SK-N-SH (cell line): ENCODE measurements around the gene MTUS2. TPM values are rescaled to one million over a fixed set of nuclear protein-coding genes. Genes with fewer than 3 reads are reported as not detected.

ENCODE experiments used
- CTCF ChIA-PET: fragments of 300-600, 350-600 bp; formaldehyde crosslinking; extraction: SDS; loops from one replicate; lab custom pipeline; 2021; lab: Yijun Ruan, JAX
- POLR2A ChIA-PET: fragments of 350-600 bp; sonication (Branson Sonifier 250); formaldehyde crosslinking; extraction: SDS; loops from one replicate; lab custom pipeline; 2020; ENCODE audit warnings: antibody characterized with exemption, inconsistent platforms; lab: Yijun Ruan, JAX
- DNase-seq: peaks from one replicate; pipeline ENCODE4 v3.0.0; 2012
- H2AFZ ChIP-seq: fragments of 200-600 bp; sonication (generic); 2 replicates; pipeline ENCODE4 v1.8.1; 2016; ENCODE audit warnings: antibody characterized with exemption, mild to moderate bottlenecking, low read depth
- H3F3A ChIP-seq: fragments of 200-600 bp; sonication (generic); replicated peaks from 2 replicates; pipeline ENCODE3; 2016; ENCODE audit warnings: antibody characterized with exemption, mild to moderate bottlenecking; ENCODE audit not compliant: insufficient read depth
- H3K27ac ChIP-seq, 2 experiments: fragments of 200-500 bp in 1 of 2; fragments of 200-600 bp in 1 of 2; sonication (Bioruptor generic) in 1 of 2; sonication (generic), shearing (Covaris generic) in 1 of 2; 2 replicates each; pipeline versions ENCODE4 v1.5.1 to v1.6.1; 2014 to 2016; ENCODE audit warnings: low read depth in 2 of 2, inconsistent platforms in 1 of 2, low read length in 1 of 2, mild to moderate bottlenecking in 1 of 2, mixed read lengths in 1 of 2
- H3K27me3 ChIP-seq: fragments of 200-600 bp; sonication (generic), shearing (Covaris generic); 2 replicates; pipeline ENCODE4 v1.6.1; 2016; ENCODE audit warnings: mixed run types; ENCODE audit not compliant: insufficient read depth
- H3K36me3 ChIP-seq, 2 experiments: fragments of 200-500 bp in 1 of 2; fragments of 200-600 bp in 1 of 2; sonication (Bioruptor generic) in 1 of 2; sonication (generic) in 1 of 2; replicated peaks in 1 of 2; 2 replicates each; pipeline versions ENCODE3 to v1.5.1; 2014 to 2016; ENCODE audit warnings: low read length in 1 of 2, mild to moderate bottlenecking in 1 of 2; ENCODE audit not compliant: insufficient read depth in 2 of 2, control insufficient read depth in 1 of 2
- H3K4me1 ChIP-seq, 2 experiments: fragments of 200-500 bp in 1 of 2; fragments of 200-600 bp in 1 of 2; sonication (Bioruptor generic) in 1 of 2; sonication (generic), shearing (Covaris generic) in 1 of 2; 2 replicates each; pipeline versions ENCODE4 v1.5.1 to v1.6.1; 2014 to 2016; ENCODE audit warnings: low read depth in 1 of 2, low read length in 1 of 2, mixed run types in 1 of 2; ENCODE audit not compliant: insufficient read depth in 2 of 2, control insufficient read depth in 1 of 2
- H3K4me2 ChIP-seq: fragments of 200-600 bp; sonication (generic), shearing (Covaris generic); 2 replicates; pipeline ENCODE4 v1.6.1; 2017; ENCODE audit warnings: mixed run types
- H3K4me3 ChIP-seq, 2 experiments: fragments of 200-500 bp in 1 of 2; fragments of 200-600 bp in 1 of 2; sonication (Bioruptor generic) in 1 of 2; sonication (generic), shearing (Covaris generic) in 1 of 2; 2 replicates each; pipeline versions ENCODE4 v1.5.1 to v1.8.1; 2014 to 2016; ENCODE audit warnings: low read depth in 2 of 2, inconsistent platforms in 1 of 2, low read length in 1 of 2, mild to moderate bottlenecking in 1 of 2, mixed read lengths in 1 of 2, moderate library complexity in 1 of 2
- H3K79me2 ChIP-seq: fragments of 200-600 bp; sonication (generic); 2 replicates; pipeline ENCODE4 v1.8.1; 2017; ENCODE audit warnings: mild to moderate bottlenecking; ENCODE audit not compliant: insufficient read depth
- H3K9ac ChIP-seq: fragments of 200-600 bp; sonication (generic); 2 replicates; pipeline ENCODE4 v1.6.1; 2017; ENCODE audit warnings: mixed run types
- H3K9me2 ChIP-seq: fragments of 200-600 bp; sonication (generic); 2 replicates; pipeline ENCODE4 v1.6.1; 2017; ENCODE audit warnings: mixed run types
- H3K9me3 ChIP-seq: fragments of 200-600 bp; sonication (generic); 2 replicates; pipeline ENCODE4 v1.6.1; 2017; ENCODE audit warnings: mixed run types, mild to moderate bottlenecking, moderate library complexity
- H4K20me1 ChIP-seq: fragments of 200-600 bp; sonication (generic); 2 replicates; pipeline ENCODE4 v1.6.1; 2017; ENCODE audit warnings: mild to moderate bottlenecking, mixed run types; ENCODE audit not compliant: insufficient read depth
- CTCF ChIP-seq: fragments of 200-600 bp; sonication (generic); IDR thresholded peaks from 2 replicates; pipeline ENCODE4 v1.6.1; 2017; ENCODE audit warnings: antibody characterized with exemption, mild to moderate bottlenecking, moderate library complexity
- FOSL2 ChIP-seq: IDR thresholded peaks from 2 replicates; pipeline ENCODE4 v1.4.0; 2012; ENCODE audit warnings: low read depth, mild to moderate bottlenecking, moderate library complexity, borderline replicate concordance
- FOXJ3 ChIP-seq: sonication (generic); formaldehyde crosslinking; IDR thresholded peaks from 2 replicates; pipeline ENCODE4 v1.5.1; 2020; ENCODE audit warnings: mild to moderate bottlenecking, missing genetic modification reagents
- GABPA ChIP-seq: IDR thresholded peaks from 2 replicates; pipeline ENCODE4 v1.4.0; 2012; ENCODE audit warnings: low read depth, mild to moderate bottlenecking
- MEF2A ChIP-seq: IDR thresholded peaks from 2 replicates; pipeline ENCODE4 v1.4.0; 2012; ENCODE audit warnings: low read depth, borderline replicate concordance
- NRF1 ChIP-seq: IDR thresholded peaks from 2 replicates; pipeline ENCODE4 v1.6.1; 2012; ENCODE audit warnings: low read depth, mild to moderate bottlenecking, low read length
- POLR2AphosphoS5 ChIP-seq: IDR thresholded peaks from 2 replicates; pipeline ENCODE4 v1.6.1; 2012; ENCODE audit warnings: low read depth, low read length
- RXRA ChIP-seq: IDR thresholded peaks from 2 replicates; pipeline ENCODE4 v1.4.0; 2012; ENCODE audit warnings: low read depth, mild to moderate bottlenecking, borderline replicate concordance
- SIN3A ChIP-seq: IDR thresholded peaks from 2 replicates; pipeline ENCODE4 v1.6.1; 2012; ENCODE audit warnings: low read depth, mild to moderate bottlenecking, low read length, moderate library complexity, borderline replicate concordance
- TAF1 ChIP-seq: IDR thresholded peaks from 2 replicates; pipeline ENCODE4 v1.6.1; 2012; ENCODE audit warnings: low read depth, mild to moderate bottlenecking, low read length, moderate library complexity, borderline replicate concordance
- YY1 ChIP-seq: IDR thresholded peaks from 2 replicates; pipeline ENCODE4 v1.4.0; 2012; ENCODE audit warnings: low read depth, mild to moderate bottlenecking
- WGBS: methylation state at CpG from one replicate; pipeline ENCODE4 v1.1.6; 2017; ENCODE audit warnings: low lambda C conversion rate; 5-methylcytosine and 5-hydroxymethylcytosine counted together
- polyA plus RNA-seq, 3 experiments: library from polyadenylated mRNA; depleted of rRNA; stranded (reverse); fragments of >200 nt; gene quantifications; 2 replicates each; pipeline ENCODE4 v1.2.3, GENCODE V29; 2012
- TF ChIP-seq, protein P1 (sequence below): IDR thresholded peaks from 2 replicates; pipeline ENCODE4 v1.4.0; 2012; ENCODE audit warnings: low read depth, borderline replicate concordance
- TF ChIP-seq, protein P2 (sequence below): IDR thresholded peaks from 2 replicates; pipeline ENCODE4 v1.6.1; 2012; ENCODE audit warnings: mild to moderate bottlenecking, low read depth, low read length, moderate library complexity

MTUS2 gene
- polyA plus RNA-seq, 1 of the 3 experiments (the other 2 are of a cell fraction), result 1.7 TPM

- 2% methylated on average over 4 of the region's 4 CpGs for WGBS
- no peak overlapping the region for H3K4me3 ChIP-seq
- no peaks in the 10 kb centered on the region for H3K4me1 ChIP-seq
- no peak overlapping the region for H3K27ac ChIP-seq
- ChIA-PET CTCF (no interaction called here), POLR2A (no interaction called here)
- TF ChIP-seq MEF2A, result no peak
- no peaks in the 10 kb centered on the region for H3K9me3 ChIP-seq
- no peak overlapping the region for H3K4me2 ChIP-seq
- no peaks in the 10 kb centered on the region for H3F3A ChIP-seq
- no peak overlapping the region for H2AFZ ChIP-seq
- H3K9ac ChIP-seq, result no peak overlapping the region
- no peaks in the 10 kb centered on the region for H4K20me1 ChIP-seq
- DNase-seq, result no peak
- H3K79me2 ChIP-seq, result no peaks in the 10 kb centered on the region
- H3K9me2 ChIP-seq, result no peaks in the 10 kb centered on the region
- no peaks in the 10 kb centered on the region for H3K36me3 ChIP-seq
- peaks cover 6% of the 10 kb centered on the region; the same call in 1 of the 2 replicates for H3K27me3 ChIP-seq
Measured at GRCh38 chr13:29008296-29008695, 188.2 kb downstream of the MTUS2 start.

- Histone ChIP-seq H3K4me1 (no peaks in the 10 kb centered on the region), H3K4me2 (no peak overlapping the region), H3K27me3 (no peaks in the 10 kb centered on the region), H3K27ac (no peak overlapping the region), H3K79me2 (no peaks in the 10 kb centered on the region), H4K20me1 (no peaks in the 10 kb centered on the region), H3K9me3 (no peaks in the 10 kb centered on the region), H3K36me3 (no peaks in the 10 kb centered on the region), H3K4me3 (no peak overlapping the region), H3K9ac (no peak overlapping the region), H3K9me2 (no peaks in the 10 kb centered on the region), H3F3A (no peaks in the 10 kb centered on the region), H2AFZ (no peak overlapping the region)
- DNase-seq, result no peak
- TF ChIP-seq RXRA (no peak), TAF1 (no peak), POLR2AphosphoS5 (no peak), GABPA (no peak), FOSL2 (no peak), FOXJ3 (no peak)
- CTCF ChIA-PET, result no interaction called here
- WGBS, result 8% methylated on average over 7 of the region's 7 CpGs
- POLR2A ChIA-PET, result no interaction called here
Measured at GRCh38 chr13:29020314-29020713, 200.2 kb downstream of the MTUS2 start.

DNA sequence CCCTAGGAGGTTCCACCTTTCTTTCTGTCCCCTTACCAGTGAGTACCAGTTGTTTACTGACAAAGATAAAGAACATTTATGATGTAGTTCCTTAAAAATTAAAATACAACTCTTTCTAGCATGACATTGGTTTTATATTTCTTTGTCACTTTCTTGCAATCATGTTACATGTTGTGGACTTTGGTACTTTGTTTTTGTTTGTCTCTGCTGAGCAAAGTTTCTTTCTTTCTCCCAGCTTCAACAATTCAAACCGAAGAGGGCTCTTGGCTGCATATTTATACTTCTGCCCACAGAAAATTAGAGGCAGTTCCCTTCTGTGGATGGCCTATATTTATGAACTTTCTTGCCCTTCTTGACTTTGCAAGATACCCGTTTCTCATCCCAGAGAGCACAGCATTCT, 201.2 kb downstream of the MTUS2 start:
- no peaks in the 10 kb centered on the region for H3F3A ChIP-seq
- H3K79me2 ChIP-seq, result no peaks in the 10 kb centered on the region
- H3K4me1 ChIP-seq, result no peaks in the 10 kb centered on the region
- H3K27ac ChIP-seq, result no peak overlapping the region
- H3K4me2 ChIP-seq, result no peak overlapping the region
- no peaks in the 10 kb centered on the region for H3K9me3 ChIP-seq
- ChIA-PET CTCF (no interaction called here), POLR2A (no interaction called here)
- no peak for DNase-seq
- H3K9ac ChIP-seq, result no peak overlapping the region
- no peak overlapping the region for H3K4me3 ChIP-seq
- no peak overlapping the region for H2AFZ ChIP-seq
- no peaks in the 10 kb centered on the region for H3K36me3 ChIP-seq
- 0% methylated on average over 2 of the region's 2 CpGs for WGBS
- no peaks in the 10 kb centered on the region for H4K20me1 ChIP-seq
- no peaks in the 10 kb centered on the region for H3K27me3 ChIP-seq
- no peaks in the 10 kb centered on the region for H3K9me2 ChIP-seq
- TF ChIP-seq FOSL2 (no peak), NRF1 (no peak), CTCF (no peak), FOXJ3 (no peak), SIN3A (no peak), YY1 (no peak)
- TF ChIP-seq, protein P1, sequence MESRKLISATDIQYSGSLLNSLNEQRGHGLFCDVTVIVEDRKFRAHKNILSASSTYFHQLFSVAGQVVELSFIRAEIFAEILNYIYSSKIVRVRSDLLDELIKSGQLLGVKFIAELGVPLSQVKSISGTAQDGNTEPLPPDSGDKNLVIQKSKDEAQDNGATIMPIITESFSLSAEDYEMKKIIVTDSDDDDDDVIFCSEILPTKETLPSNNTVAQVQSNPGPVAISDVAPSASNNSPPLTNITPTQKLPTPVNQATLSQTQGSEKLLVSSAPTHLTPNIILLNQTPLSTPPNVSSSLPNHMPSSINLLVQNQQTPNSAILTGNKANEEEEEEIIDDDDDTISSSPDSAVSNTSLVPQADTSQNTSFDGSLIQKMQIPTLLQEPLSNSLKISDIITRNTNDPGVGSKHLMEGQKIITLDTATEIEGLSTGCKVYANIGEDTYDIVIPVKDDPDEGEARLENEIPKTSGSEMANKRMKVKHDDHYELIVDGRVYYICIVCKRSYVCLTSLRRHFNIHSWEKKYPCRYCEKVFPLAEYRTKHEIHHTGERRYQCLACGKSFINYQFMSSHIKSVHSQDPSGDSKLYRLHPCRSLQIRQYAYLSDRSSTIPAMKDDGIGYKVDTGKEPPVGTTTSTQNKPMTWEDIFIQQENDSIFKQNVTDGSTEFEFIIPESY, result no peak
- TF ChIP-seq, protein P2, sequence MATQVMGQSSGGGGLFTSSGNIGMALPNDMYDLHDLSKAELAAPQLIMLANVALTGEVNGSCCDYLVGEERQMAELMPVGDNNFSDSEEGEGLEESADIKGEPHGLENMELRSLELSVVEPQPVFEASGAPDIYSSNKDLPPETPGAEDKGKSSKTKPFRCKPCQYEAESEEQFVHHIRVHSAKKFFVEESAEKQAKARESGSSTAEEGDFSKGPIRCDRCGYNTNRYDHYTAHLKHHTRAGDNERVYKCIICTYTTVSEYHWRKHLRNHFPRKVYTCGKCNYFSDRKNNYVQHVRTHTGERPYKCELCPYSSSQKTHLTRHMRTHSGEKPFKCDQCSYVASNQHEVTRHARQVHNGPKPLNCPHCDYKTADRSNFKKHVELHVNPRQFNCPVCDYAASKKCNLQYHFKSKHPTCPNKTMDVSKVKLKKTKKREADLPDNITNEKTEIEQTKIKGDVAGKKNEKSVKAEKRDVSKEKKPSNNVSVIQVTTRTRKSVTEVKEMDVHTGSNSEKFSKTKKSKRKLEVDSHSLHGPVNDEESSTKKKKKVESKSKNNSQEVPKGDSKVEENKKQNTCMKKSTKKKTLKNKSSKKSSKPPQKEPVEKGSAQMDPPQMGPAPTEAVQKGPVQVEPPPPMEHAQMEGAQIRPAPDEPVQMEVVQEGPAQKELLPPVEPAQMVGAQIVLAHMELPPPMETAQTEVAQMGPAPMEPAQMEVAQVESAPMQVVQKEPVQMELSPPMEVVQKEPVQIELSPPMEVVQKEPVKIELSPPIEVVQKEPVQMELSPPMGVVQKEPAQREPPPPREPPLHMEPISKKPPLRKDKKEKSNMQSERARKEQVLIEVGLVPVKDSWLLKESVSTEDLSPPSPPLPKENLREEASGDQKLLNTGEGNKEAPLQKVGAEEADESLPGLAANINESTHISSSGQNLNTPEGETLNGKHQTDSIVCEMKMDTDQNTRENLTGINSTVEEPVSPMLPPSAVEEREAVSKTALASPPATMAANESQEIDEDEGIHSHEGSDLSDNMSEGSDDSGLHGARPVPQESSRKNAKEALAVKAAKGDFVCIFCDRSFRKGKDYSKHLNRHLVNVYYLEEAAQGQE, result no peak
